SU-DHL-6 (cell line): ENCODE data around the gene IGF1.

ENCODE experiments used
- EZH2phosphoT487 ChIP-seq: fragments of 200-600 bp; sonication (generic), shearing (Covaris generic); conservative IDR thresholded peaks from 2 replicates; pipeline ENCODE4 v1.6.1; 2018; ENCODE audit warnings: mild to moderate bottlenecking, antibody characterized with exemption, low read length, moderate library complexity, mixed read lengths
- TF ChIP-seq, protein P1 (sequence below): fragments of 200-600 bp; sonication (generic); IDR thresholded peaks from one replicate; pipeline ENCODE4 v1.5.1; 2017; ENCODE audit warnings: antibody characterized with exemption, mild to moderate bottlenecking, low read length, moderate library complexity; ENCODE audit not compliant: insufficient read depth, poor library complexity, severe bottlenecking

DNA sequence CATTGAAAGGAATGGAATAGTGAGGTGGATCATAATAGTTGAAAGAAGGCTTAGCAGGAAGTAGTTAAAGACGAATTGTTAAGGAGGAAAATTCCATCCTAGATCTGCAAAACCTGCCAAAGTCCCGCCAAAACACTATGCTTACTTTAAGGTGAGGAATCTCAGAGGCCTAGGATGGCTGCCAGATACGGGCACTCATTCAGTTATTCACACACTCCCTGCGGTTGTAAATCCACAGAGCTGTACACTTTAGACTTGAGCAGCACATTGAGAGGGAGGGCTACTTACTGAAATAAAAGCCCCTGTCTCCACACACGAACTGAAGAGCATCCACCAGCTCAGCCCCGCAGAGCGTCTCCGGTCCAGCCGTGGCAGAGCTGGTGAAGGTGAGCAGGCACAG is 5.0 kb downstream of the IGF1 start:
- TF ChIP-seq, protein P1, sequence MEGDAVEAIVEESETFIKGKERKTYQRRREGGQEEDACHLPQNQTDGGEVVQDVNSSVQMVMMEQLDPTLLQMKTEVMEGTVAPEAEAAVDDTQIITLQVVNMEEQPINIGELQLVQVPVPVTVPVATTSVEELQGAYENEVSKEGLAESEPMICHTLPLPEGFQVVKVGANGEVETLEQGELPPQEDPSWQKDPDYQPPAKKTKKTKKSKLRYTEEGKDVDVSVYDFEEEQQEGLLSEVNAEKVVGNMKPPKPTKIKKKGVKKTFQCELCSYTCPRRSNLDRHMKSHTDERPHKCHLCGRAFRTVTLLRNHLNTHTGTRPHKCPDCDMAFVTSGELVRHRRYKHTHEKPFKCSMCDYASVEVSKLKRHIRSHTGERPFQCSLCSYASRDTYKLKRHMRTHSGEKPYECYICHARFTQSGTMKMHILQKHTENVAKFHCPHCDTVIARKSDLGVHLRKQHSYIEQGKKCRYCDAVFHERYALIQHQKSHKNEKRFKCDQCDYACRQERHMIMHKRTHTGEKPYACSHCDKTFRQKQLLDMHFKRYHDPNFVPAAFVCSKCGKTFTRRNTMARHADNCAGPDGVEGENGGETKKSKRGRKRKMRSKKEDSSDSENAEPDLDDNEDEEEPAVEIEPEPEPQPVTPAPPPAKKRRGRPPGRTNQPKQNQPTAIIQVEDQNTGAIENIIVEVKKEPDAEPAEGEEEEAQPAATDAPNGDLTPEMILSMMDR, result no peak
- TF ChIP-seq EZH2phosphoT487, result no peak
